ENCODE measurements around the gene IFNGR2. TPM values are rescaled to one million over a fixed set of nuclear protein-coding genes. Genes with fewer than 3 reads are reported as not detected.

IFNGR2 gene
- total and polyA plus RNA-seq, 2 of the 4 experiments (the other 2 are of a cell fraction), result 66.0 to 73.8 TPM

DNA sequence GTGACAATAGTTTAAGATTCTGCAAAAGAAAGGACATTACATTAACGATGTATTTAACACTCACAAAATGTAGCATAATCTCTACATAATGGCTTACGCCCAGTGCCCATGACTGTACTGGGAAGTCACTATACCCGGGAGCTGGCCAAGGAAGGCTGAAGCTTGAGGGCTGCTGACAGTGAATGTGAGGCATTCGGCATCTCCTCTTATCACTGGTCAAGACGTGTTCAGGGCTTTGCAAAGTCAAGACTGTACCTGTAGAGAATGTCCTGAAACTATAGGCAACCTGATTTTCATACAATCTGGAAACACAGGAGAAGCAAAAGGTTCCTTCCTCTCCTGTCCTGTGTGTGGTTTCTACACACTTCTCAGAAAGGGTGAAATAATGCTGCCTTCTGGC, 12.7 kb upstream of the IFNGR2 start:
- no peak overlapping the region for H3K9ac ChIP-seq (ENCODE audit: low read depth, low read length)
- H3K27me3 ChIP-seq (ENCODE audit: control insufficient read depth, insufficient read depth, low read length), result peaks cover 6% of the 10 kb centered on the region
- CTCF ChIA-PET, result no interaction called here
- no peak overlapping the region for H2BK20ac ChIP-seq (ENCODE audit: low read depth, low read length)
- POLR2A ChIA-PET (ENCODE audit: unreplicated experiment), result no interaction called here
- peaks cover 2% of the 10 kb centered on the region; the same call in 1 of the 2 replicates for H3K4me1 ChIP-seq (ENCODE audit: control insufficient read depth, insufficient read depth, low read length)
- no peaks in the 10 kb centered on the region for H3K79me1 ChIP-seq (ENCODE audit: low read depth in 1 of 2, low read length in 2 of 2)
- no CpG with 5 or more reads among the region's 5 CpGs for WGBS, 2 experiments (ENCODE audit: extremely low coverage in 2 of 2, insufficient read length in 1 of 2)
- H3K36me3 ChIP-seq (ENCODE audit: control insufficient read depth, insufficient read depth, low read length), result no peaks in the 10 kb centered on the region
- intact Hi-C loops (cut with micrococcal nuclease), result no loop called here
- no peaks in the 10 kb centered on the region for H3K9me3 ChIP-seq (ENCODE audit: control insufficient read depth, insufficient read depth, low read length)
- no peaks in the 10 kb centered on the region; the same call in 1 of the 2 replicates for H3K9me1 ChIP-seq (ENCODE audit: insufficient read depth, low read length)
- H3K56ac ChIP-seq (ENCODE audit: extremely low read depth, insufficient read depth, low read length), result no peak overlapping the region
- H3K23ac ChIP-seq (ENCODE audit: low read depth, low read length), result no peak overlapping the region
- H3K14ac ChIP-seq (replicated peaks; ENCODE audit: low read depth, low read length), result no peak overlapping the region
- no peak overlapping the region for H4K91ac ChIP-seq (ENCODE audit: insufficient read depth, low read depth, low read length)
- no peaks in the 10 kb centered on the region for H4K20me1 ChIP-seq (ENCODE audit: insufficient read depth, low read length)
- no peak overlapping the region for H3K18ac ChIP-seq (ENCODE audit: low read depth, low read length)
- dilution Hi-C loops (cut with HindIII; ENCODE audit: low sequenced_read_pairs, unreplicated experiment), result no loop called here
- no peak for TF ChIP-seq BHLHE40 (IDR thresholded peaks at IDR 0.05; ENCODE audit: low read depth, low read length)
- TF ChIP-seq, protein P1, sequence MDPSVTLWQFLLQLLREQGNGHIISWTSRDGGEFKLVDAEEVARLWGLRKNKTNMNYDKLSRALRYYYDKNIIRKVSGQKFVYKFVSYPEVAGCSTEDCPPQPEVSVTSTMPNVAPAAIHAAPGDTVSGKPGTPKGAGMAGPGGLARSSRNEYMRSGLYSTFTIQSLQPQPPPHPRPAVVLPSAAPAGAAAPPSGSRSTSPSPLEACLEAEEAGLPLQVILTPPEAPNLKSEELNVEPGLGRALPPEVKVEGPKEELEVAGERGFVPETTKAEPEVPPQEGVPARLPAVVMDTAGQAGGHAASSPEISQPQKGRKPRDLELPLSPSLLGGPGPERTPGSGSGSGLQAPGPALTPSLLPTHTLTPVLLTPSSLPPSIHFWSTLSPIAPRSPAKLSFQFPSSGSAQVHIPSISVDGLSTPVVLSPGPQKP (IDR thresholded peaks at IDR 0.05; ENCODE audit: borderline replicate concordance, low read depth, low read length), result no peak
- TF ChIP-seq CEBPB (IDR thresholded peaks at IDR 0.05; ENCODE audit: low read depth, low read length), result no peak
- no peak for TF ChIP-seq MAFK (IDR thresholded peaks at IDR 0.05; ENCODE audit: low read depth, low read length)
- no peak for TF ChIP-seq POLR2A (IDR thresholded peaks at IDR 0.05; ENCODE audit: low read depth, low read length)
- TF ChIP-seq FOS (IDR thresholded peaks at IDR 0.05; ENCODE audit: low read depth, low read length), result no peak
- no peak for TF ChIP-seq MXI1 (IDR thresholded peaks at IDR 0.05; ENCODE audit: borderline replicate concordance, low read depth, low read length)
- TF ChIP-seq SMC3 (IDR thresholded peaks at IDR 0.05; ENCODE audit: low read depth, low read length), result no peak
- TF ChIP-seq, protein P2, sequence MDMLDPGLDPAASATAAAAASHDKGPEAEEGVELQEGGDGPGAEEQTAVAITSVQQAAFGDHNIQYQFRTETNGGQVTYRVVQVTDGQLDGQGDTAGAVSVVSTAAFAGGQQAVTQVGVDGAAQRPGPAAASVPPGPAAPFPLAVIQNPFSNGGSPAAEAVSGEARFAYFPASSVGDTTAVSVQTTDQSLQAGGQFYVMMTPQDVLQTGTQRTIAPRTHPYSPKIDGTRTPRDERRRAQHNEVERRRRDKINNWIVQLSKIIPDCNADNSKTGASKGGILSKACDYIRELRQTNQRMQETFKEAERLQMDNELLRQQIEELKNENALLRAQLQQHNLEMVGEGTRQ (IDR thresholded peaks at IDR 0.05; ENCODE audit: low read depth, low read length), result no peak
- no peak for TF ChIP-seq NFE2L2 (IDR thresholded peaks at IDR 0.05; ENCODE audit: low read depth, low read length)
- TF ChIP-seq, protein P3, sequence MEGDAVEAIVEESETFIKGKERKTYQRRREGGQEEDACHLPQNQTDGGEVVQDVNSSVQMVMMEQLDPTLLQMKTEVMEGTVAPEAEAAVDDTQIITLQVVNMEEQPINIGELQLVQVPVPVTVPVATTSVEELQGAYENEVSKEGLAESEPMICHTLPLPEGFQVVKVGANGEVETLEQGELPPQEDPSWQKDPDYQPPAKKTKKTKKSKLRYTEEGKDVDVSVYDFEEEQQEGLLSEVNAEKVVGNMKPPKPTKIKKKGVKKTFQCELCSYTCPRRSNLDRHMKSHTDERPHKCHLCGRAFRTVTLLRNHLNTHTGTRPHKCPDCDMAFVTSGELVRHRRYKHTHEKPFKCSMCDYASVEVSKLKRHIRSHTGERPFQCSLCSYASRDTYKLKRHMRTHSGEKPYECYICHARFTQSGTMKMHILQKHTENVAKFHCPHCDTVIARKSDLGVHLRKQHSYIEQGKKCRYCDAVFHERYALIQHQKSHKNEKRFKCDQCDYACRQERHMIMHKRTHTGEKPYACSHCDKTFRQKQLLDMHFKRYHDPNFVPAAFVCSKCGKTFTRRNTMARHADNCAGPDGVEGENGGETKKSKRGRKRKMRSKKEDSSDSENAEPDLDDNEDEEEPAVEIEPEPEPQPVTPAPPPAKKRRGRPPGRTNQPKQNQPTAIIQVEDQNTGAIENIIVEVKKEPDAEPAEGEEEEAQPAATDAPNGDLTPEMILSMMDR (conservative IDR thresholded peaks at IDR 0.05; ENCODE audit: low read depth, low read length), result no peak
- no peak for TF ChIP-seq MAZ (IDR thresholded peaks at IDR 0.05; ENCODE audit: borderline replicate concordance, low read depth, low read length)
- no peak for TF ChIP-seq RAD21 (IDR thresholded peaks at IDR 0.05; ENCODE audit: low read length)
- no peak for TF ChIP-seq RFX5 (IDR thresholded peaks at IDR 0.05; ENCODE audit: low read depth, low read length)
- TF ChIP-seq CHD1 (IDR thresholded peaks at IDR 0.05; ENCODE audit: low read depth, low read length), result no peak
- no peak overlapping the region for H2BK15ac ChIP-seq (ENCODE audit: low read depth, low read length)
- ATAC-seq (ENCODE audit: low read depth) (no peak), DNase-seq (no peak)
- H3K4ac ChIP-seq (ENCODE audit: low read depth, low read length), result no peak overlapping the region
- no peak overlapping the region for H4K8ac ChIP-seq (ENCODE audit: low read depth in 2 of 2, low read length in 2 of 2)
- H3K4me2 ChIP-seq (ENCODE audit: low read depth, low read length), result no peak overlapping the region
- H3K4me3 ChIP-seq (ENCODE audit: insufficient read depth, low read depth, low read length), result no peak overlapping the region
- in situ Hi-C loops (cut with MboI; ENCODE audit: low sequenced_read_pairs), result no loop called here
- H2AK5ac ChIP-seq (ENCODE audit: low read depth, low read length), result no peak overlapping the region
- H2BK120ac ChIP-seq (ENCODE audit: low read depth, low read length), result no peak overlapping the region
- H3K27ac ChIP-seq (ENCODE audit: insufficient read depth, low read length), result no peak overlapping the region
- H2BK5ac ChIP-seq (ENCODE audit: low read depth, low read length, poor library complexity, severe bottlenecking), result no peak overlapping the region
- H2AK9ac ChIP-seq (replicated peaks; ENCODE audit: low read depth, low read length, poor library complexity), result no peak overlapping the region
- H2AFZ ChIP-seq (replicated peaks; ENCODE audit: low read length, poor library complexity), result no peak overlapping the region
- BruUV-seq (replicated peaks), result no TSS peak
- H4K5ac ChIP-seq (ENCODE audit: low read depth, low read length), result no peak overlapping the region
